Activated CD8-positive, alpha-beta memory T cell treated with anti-CD3 and anti-CD28 coated beads, Interleukin-2, amount 50 U/mL, for 1 hour (primary cell): ENCODE results near the gene PROM1.
A peak's percentile ranks its signal among the peaks of the same experiment; 100 is the strongest.

Experiments used
- DNase-seq: peaks from one replicate; pipeline ENCODE4 v3.0.0-alpha.2; 2020; ENCODE audit errors: extremely low read depth

Gene PROM1

DNA sequence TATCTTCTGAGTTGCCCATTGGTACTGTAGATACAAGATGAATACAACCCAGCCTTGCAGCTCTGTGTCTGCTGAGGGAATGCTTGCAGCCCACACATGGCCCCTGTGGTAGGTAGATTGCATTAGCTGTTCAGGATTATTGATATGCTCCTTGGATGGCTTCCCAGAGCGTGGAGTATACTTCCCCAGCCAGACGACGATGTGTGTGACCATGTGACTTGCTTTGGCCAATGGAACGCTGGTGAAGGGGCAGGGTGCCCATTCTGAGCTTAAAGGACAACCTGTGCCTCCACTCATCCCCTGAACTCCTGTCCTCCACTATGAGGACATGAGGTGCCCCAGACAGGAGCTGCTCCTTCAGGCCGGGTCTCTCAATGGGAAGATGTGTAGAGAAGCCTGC is 96.9 kb downstream of the PROM1 start:
- DNase-seq = no peak

DNA sequence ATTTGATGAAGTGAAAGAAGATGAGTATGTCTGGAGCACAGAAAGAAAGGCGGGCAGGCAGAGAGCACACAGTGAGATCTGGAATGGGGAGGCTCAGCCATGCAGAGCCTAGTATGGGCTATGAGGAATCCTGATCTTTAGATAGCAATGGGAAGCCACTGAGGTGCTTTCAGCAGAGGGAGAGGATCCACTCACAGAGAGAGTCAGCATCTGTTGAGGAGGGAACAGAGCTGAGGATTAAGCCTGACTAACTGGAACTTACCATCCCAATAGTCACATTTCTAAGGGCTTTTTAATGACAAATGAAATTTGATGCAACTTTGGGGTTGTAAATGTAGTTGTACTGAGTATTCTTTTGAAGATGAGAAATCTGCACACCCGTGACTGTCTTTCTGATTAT is 100.2 kb downstream of the PROM1 start:
- DNase-seq = no peak

DNA sequence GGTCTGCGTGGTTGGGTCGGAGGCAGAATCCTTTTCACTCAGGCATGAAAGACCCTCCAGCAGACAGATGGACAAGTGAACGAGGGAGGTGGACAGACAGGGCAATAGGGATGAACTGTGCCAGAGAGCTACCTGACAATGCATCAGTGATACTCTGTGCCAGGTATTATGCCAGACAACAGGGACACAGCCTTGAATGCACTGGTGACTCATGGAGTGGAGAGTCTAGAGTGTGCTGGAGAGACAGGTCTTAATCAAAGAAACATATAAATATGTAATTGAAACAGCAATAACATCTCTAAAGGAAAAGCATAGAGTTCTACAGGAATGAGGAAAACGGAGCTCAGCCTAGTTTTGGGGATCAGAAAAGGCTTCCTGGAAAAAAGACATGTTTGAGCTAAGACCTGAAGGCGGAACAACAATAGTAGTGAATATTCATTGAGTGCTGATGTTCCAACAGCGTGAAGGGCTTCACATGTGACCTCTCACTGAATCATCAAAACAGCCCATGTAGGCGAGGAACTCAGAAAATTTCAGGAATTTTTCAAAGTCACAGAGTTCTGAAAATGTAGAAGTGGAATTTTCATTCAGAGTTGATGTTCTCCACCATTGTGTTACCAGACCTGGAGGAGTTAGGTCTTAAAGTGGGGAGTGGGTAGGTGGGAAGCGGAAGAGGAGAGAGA is 100.8 kb downstream of the PROM1 start:
- no peak for DNase-seq

DNA sequence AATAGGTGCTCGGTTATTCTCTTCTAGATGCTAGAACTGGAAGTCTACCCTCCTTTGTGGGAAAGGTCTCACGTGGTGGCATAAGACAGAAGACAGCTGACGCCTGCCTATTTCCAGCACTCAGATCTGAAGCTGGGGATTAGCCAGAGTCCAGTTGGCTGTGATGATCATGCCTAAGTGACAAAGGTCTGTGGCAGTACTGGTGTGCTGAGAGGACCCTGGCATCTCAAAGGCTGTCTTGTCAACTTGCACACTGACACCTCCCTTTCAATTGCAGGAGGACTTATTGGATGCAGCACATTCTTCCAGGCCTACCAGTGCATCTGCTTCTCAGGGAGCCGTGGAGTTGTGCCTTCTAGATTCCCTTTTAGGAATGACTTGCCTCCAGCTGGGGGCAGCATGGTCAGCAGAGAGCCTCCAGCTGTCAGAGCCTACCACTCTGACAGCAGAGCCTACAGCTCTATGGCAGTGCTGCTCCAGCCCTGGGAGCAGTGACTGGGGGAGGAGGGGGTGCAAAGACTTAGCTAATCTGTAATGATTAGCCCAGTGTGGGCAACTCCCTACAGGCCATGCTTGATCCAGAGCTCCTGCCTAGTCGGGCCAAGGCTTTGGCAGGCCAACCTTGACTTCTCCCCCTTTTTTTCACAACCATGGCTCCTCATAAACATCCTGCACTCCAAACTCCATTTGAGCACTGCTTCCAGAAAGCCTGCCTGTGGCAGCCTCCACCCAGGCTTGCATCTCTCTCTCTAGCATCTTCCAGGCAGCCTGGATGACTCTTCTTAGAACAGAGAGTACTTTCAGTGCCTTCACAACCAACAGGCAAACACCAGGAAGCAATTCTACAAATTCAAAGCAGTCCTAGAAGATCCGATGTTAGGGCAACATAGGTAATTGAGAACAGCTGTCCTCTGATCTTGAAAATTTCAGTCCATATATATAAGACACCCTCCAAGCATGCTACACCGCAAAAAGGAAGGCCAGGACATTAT is 107.1 kb downstream of the PROM1 start:
- DNase-seq = no peak

DNA sequence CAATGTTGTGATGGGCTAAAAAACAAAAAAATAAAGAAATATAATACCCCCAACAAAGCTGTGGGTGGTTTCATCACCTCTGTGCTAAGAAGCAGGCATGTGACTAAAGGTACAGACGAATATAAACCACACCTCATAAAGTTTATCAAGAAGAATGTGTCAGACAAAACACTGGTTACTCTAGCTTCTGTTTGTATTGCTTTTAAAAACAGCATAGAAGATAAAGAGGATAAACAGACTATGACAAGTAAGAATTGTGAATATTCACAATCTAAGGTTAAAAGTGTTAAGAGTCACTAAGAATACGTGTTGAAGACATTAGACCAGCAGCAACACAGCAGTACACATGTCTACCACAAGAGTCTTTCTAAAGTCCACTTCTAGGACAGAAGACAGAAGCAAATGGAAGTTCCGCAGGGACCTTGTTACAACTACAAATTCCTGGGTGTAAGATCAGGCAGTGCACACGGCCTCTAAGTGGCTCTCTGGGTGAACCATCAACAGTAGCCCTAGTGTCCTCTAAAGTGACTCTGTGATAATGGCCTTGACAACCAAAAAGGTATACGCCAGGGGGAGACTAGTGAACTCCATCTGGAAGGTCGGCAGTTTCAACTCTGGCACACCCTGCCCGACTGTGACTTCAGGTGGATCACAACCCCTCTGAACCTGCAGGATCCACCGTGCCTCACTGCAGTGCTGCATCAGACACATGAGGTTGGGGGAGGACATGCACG is 112.6 kb downstream of the PROM1 start:
- no peak for DNase-seq

DNA sequence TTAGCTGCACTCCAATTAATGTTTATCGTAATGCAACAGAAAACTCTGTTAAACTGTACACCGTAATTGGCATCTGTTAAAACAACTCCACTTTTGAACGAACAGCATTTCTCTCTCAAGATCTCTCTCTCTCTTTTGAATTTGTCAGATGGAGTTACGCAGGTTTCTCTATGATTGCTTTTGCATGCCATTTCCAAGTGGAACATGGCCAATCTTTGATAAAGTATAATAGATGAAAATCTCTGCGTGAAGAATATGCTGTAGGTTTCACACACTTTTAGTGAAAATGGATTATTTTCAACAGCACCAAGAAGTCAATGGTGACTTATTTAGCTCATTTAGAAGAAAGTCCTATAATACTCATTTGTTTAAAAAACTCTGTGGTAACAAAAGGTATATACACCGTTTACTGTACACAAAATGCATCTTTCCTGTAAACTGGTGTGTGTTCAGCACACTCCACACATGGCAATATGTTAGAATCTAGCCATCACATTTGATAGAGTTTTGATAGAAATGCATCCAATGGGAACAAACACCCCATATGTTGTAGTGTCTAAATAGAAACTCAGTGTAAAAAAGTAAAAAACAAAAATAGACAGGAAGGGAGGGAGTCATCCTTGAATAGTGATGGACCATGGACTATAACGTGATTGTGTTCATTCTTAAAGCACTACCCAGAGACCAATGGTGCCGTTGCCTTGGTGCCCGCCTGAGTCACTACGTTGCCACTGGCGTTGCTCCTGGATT is 115.1 kb downstream of the PROM1 start:
- DNase-seq = no peak

DNA sequence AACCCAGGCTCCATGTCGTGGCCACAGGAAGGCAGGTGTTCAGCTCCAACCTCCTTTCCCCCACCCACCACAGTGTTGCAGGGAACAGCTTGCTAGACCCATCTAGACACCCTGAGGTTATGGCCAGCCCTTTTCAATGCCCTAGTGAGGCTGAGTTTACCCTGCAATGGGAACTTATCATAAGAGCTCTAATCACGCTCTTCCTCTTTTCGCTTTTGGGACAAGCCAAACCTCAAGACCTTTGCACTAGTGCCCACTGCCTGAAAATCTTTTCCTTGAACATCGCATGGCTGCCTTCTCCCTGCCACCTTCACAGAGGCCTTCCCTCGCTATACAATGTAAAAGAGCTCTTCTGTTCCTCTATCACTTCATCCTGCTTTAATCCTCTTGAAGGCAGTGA is 118.5 kb downstream of the PROM1 start:
- no peak for DNase-seq

DNA sequence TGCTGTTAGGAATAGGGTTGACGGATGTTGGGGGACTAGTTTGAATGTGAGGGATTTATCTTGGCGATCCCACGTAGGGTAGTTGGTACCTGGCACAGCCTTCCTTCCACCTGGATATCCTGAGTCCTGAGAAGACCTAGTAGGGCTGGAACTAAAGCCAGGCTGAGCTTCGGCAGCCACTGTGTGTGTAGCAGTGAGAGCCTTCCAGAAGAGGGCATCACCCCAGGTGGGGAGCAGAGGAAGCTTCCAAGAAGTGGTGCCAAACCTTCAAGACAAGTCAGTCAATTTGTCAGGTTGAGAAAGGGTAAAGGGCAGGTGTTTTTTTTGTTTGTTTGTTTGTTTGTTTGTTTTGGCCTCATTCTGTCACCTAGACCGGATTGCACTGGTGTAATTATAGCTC is 119.7 kb downstream of the PROM1 start:
- no peak for DNase-seq

DNA sequence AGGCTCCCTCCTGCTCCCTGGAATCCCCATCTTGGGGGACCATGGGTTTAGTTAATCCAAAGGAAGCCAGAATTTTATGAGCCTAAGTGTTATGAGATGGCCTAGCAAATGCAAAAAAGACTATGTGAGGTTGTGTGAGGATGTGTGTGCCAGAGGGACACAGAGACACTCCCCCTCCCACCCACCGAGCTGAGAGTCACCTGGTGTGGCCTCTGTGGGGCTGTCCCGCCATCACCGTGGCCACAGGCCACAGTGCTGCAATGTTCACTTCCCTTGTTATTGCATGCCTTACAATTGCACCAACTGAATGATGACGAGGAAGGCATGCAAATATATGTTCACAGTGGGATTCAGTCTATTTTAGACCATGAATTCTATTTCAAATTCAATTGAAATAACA is 120.2 kb downstream of the PROM1 start:
- DNase-seq = no peak

DNA sequence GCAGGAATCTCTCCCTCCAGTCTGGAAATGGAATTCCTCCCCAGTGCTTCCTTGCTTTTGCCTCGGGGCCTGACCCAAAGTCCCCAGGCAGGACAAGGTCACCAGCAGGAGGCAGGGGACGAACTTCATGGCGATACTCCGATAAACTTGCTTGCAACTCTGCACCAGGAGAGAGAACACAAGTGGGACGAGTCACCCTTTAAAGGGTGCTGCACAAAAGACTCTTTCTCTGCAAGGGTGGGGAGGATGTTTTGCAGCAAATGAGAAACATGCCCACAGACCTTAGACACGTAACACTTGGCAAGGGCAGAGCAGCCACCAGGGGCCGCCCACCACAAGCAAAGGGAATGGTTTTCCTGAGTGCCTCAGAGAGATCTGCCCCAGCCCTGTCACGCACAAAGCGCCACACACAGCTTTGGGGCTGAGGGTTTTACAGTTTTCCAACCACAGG is 120.8 kb downstream of the PROM1 start, which contains the start of gene FGFBP2:
TSS of gene FGFBP2 (minus strand) at position 175 of the 451 bp plus-strand sequence. CDS start at position 129, 46 bp downstream.
- peak; percentile 34 for DNase-seq

DNA sequence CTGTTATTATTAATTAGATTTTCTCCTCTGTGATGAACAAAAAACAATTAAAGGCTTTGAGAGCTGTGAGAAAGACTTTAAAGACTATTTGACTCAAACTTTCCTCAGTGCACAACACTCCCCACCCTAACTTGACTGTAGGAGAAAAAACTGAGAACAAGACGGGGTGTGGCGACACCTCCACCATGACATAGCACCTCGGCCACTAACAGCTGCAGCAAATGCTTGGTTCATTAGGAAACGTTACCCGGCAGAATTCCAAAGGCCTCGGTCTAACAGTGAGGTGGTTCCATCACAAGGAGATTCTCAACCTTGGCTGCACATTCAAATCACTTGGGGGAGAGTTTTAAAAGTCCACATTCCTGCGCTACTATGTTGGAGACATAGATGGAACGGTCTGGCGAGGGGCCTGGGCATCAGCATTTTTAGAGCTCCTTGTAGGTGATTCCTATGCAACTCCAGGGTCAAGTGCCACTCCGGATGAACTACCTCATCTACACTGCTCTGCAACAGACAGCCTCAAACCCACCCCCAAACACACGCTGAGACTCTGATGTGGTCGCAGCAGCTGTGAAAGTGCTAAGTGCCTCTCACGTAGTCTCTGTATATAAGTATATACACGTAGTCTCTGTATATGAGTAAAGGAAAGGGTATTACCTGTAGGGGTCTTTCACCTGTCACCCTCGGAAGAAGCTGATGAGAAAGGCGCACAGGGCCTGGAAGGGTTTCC is 121.9 kb downstream of the PROM1 start:
- DNase-seq = no peak

DNA sequence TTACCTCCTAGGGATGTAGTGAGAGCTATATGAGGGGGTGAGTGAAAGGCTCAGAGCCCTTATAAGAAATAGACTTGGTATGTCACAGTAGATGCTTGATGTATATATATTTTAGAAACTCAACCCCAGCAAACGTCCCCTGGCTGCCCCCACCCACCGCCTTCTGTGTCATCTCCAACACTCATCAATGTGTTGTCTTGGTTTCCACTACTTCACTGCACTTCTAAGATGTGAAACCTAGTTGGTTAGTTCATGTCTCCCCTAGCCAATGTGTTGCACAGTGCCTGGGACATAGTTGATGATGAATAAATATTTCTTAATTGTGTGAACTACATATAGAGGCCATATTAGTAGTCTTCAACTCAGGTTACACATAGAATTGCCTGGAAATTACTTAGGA is 125.3 kb downstream of the PROM1 start:
- DNase-seq = no peak

DNA sequence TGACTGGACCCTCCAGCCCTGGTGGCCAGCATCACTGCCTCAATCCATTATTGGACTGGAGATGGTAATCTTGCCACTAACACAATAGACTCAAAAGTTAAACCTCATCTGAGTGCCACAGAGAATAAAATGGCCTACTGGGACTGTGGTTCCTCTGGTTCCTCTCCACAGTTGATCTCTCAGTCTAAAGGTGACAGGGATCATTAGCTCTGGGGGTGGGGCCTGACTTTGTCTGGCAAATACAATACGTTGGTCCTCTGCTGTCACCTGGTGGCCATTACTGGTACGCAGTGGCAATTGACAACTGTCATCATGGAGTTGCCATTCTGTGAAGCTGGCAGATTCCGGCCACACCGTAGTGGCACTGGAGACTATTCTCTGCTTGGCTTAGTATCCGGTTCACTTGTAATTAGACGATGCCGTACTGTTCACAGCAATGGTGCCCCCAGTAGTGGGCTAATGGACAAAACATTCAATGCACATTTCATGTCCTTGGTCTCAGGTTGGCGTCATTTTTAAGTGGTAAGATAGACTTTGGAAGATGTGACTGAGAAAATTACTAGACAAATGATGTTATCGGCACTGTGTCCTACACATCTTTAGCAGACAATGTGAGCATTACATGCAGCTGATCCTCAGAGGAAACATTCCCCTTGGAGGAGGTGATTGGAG is 127.5 kb downstream of the PROM1 start:
- DNase-seq = peak; percentile 32

DNA sequence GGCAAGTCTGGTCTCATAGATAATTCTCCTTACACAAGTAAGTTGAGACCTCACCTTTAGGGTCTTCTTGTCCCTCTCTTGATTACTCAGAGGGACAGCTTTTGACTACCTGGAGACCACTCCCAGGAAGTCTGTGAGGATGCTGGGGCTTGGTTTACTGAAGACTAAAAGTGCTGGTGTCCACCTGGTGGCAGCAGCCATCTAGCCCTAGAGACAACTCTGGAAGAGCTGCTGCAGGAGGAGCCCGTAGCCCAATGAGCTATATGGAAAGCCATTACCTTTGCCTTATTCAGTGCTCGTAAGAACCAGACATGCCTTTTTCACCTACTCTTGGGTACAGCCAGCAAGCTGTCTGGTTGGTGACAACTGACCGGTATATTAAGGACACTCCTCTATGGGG is 128.2 kb downstream of the PROM1 start:
- DNase-seq = no peak

DNA sequence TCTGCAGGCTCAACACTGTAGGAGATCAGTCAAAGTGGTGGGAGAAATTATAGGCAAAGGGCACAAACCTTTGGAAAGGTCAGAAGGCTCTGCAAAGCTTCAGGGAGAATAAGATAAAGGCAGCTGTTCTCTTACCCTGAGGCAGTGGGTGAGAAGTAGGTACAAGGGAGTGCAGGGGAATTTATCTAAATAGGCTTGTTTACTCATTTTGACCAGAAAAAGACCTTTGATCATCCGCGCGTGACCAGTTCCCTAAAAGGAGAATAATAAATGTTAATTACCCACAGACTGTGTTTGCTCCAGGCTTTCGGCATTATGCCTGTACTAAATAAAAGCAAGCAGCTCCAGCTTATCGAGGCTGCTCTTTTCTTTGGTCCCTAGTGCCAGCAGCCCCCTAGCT is 130.2 kb downstream of the PROM1 start:
- no peak for DNase-seq

DNA sequence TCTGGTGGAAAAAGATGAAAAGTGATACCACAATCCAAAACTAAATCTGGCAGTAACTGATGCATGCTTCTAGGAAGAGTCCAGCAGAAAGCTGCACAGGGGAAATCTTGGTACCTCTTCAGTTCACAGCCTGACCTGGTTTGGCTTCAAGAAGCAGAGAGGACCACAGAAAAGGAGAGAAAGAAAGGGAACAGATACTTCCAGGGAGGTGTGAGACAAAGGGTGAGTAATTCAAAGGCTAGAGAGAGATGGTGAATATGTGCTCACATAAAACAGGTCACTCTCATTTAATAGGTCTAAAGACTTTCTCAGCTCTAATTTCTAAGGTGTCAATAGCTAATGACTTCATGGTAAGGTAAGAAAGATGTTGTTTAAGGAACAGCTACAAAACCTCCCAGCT is 132.0 kb downstream of the PROM1 start:
- no peak for DNase-seq

DNA sequence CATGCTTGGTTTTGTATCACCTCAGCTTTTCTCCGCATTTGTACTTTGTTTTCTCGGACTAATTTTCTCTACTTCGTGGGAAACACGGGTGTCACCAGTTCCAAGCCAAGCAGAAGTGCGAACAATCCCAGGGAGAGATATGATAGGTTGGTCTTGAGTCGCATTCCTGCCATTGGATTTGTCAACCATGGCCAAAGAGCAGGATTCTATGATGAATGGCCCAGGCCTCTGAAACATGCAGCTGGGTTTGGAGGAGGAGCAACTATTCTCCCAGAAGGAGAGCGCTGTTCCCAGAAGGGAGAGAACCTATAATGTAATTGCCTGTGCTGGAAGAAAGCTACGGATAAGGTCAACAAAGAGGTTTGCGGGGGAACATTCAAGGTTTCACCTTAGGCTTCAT is 135.0 kb downstream of the PROM1 start:
- DNase-seq = no peak

DNA sequence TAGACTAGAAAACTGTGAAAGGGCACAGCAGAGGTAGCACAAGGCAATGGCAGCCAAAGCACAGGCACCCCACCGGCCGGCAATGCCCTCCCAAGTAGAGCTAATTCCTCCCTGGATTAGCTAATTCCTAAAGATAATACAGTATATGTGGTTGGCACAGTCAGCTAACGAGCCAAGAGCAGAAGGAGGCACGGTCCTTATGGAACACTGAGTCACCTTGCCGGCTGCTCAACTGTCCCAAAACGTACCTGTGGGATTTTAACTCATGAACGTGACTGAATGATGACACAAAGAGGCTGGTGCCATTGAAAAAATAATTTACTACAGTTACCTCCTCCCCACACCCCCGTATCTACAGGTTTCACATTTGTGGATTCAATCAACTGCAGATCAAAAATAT is 136.1 kb downstream of the PROM1 start:
- DNase-seq = no peak

DNA sequence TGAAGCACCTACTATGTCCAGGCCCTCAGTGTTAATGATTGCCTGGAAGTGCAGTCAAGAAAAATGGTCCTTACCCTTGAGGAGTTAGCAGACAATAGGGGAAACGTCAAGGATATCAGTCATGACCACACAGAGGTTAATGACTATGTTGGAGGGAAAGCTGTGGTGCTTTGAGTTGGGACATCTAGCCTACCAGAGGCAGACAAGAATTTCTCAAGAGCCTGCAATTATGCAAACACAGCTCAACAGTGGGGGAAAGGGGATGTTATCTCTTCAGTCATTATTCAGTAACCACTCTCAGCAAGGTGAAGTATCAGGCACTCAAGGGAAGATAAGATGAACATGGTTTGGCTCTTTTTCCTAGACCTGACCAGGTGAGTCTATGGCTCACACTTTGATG is 138.3 kb downstream of the PROM1 start:
- DNase-seq = no peak

DNA sequence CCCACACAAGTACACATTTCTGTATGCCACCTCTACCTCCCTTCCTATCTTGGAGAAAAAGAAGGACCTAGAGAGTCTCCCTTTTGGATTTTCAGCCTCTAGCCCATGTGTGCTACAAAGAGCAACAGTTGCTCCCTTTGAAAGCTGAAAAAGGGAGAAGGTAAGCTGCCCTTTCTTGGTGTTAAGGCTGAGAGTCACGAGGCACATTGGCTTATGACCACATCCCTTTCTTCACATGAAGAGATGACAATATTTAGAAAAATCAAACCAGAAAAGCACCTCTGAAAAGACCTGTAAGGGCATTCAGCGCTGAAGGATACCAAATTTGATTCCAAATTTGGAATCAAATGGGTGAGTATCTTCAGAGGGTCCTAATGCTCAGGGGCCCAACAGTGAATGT is 138.9 kb downstream of the PROM1 start:
- no peak for DNase-seq
